Spleen (tissue), 11 donors: Measurements from ENCODE around the gene AVP. TPM values are rescaled to one million over a fixed set of nuclear protein-coding genes. Genes with fewer than 3 reads are reported as not detected.

Experiments
- DNase-seq: peaks from one replicate; pipeline ENCODE4 v3.0.0-alpha.2; 2020
- H3K27ac ChIP-seq, 8 donors: fragments of 200-600 bp; sonication (generic) in 7 of 8; 1 replicate in 4 of 8; 2 replicates in 4 of 8; pipeline versions ENCODE4 v1.5.0 to v1.8.0; 2016 to 2021; ENCODE audit warnings: inconsistent platforms in 4 of 8, mild to moderate bottlenecking in 4 of 8, moderate library complexity in 1 of 8
- H3K27me3 ChIP-seq, 7 donors: fragments of 200-600 bp; sonication (generic) in 6 of 7; replicated peaks in 1 of 7; 1 replicate in 4 of 7; 2 replicates in 3 of 7; pipeline versions ENCODE4 v1.5.0 to v1.8.0; 2016 to 2021; ENCODE audit warnings: inconsistent platforms in 3 of 7, mild to moderate bottlenecking in 1 of 7
- H3K36me3 ChIP-seq, 6 donors: fragments of 200-600 bp; sonication (generic) in 5 of 6; 1 replicate in 4 of 6; 2 replicates in 2 of 6; pipeline versions ENCODE4 v1.5.0 to v1.8.0; 2016 to 2021; ENCODE audit warnings: inconsistent platforms in 2 of 6
- H3K4me1 ChIP-seq, 6 donors: fragments of 200-600 bp; sonication (generic) in 5 of 6; 1 replicate in 3 of 6; 2 replicates in 3 of 6; pipeline versions ENCODE4 v1.5.0 to v1.8.0; 2016 to 2021; ENCODE audit warnings: inconsistent platforms in 3 of 6
- H3K4me3 ChIP-seq, 8 donors: fragments of 200-600 bp; sonication (generic) in 7 of 8; 1 replicate in 4 of 8; 2 replicates in 4 of 8; pipeline versions ENCODE4 v1.5.0 to v1.8.0; 2016 to 2021; ENCODE audit warnings: inconsistent platforms in 4 of 8, mild to moderate bottlenecking in 4 of 8, moderate library complexity in 2 of 8
- H3K9me3 ChIP-seq, 8 donors: fragments of 200-600 bp; sonication (generic) in 7 of 8; 1 replicate in 4 of 8; 2 replicates in 4 of 8; pipeline versions ENCODE4 v1.5.0 to v1.8.0; 2016 to 2021; ENCODE audit warnings: inconsistent platforms in 4 of 8
- POLR2A ChIP-seq, 3 donors: fragments of 450-650 bp; IDR thresholded peaks; one replicate each; pipeline ENCODE4 v1.5.1; 2017; ENCODE audit warnings: antibody characterized with exemption in 3 of 3, mild to moderate bottlenecking in 1 of 3
- POLR2AphosphoS5 ChIP-seq, 3 donors: sonication (generic); formaldehyde crosslinking; IDR thresholded peaks; one replicate each; pipeline ENCODE4 v1.5.1; 2017; ENCODE audit warnings: antibody characterized with exemption in 3 of 3
- WGBS, 5 donors: extraction: QIAGEN DNeasy Blood & Tissue Kit in 3 of 5; methylation state at CpG; one replicate each; pipeline versions ENCODE4 v1.1.5 to v1.1.7; 2013 to 2018; 5-methylcytosine and 5-hydroxymethylcytosine counted together
- intact Hi-C: fragments of 100-400 bp; cut with DNase I; formaldehyde crosslinking; loops from one replicate; pipeline ENCODE4 v1.15.0; 2023; ENCODE audit warnings: low total_unique reads
- polyA plus RNA-seq, 3 donors: library from polyadenylated mRNA; stranded (reverse); fragments of 200-250 nt; gene quantifications; one replicate each; pipeline ENCODE4 v1.2.1, GENCODE V29; 2013
- total RNA-seq, 7 donors: library from RNA; depleted of rRNA in 3 of 7; stranded (reverse); fragments of >200 nt in 3 of 7; fragmentation: NEBNext Ultra II Directional in 4 of 7; extraction: Animal tissue kit (Norgen Biotek cat#: 25700) in 4 of 7; gene quantifications; one replicate each; pipeline versions ENCODE4 v1.1.0 to v1.2.1, GENCODE V29; 2016 to 2021
- TF ChIP-seq, protein P1 (sequence below), 11 experiments: fragments of 200-600 bp in 7 of 11; fragments of 450-650 bp in 4 of 11; sonication (generic) in 4 of 11; IDR thresholded peaks in 8 of 11; conservative IDR thresholded peaks in 3 of 11; 1 replicate in 7 of 11; 2 replicates in 4 of 11; pipeline versions ENCODE4 v1.4.0 to v1.8.0; 2016 to 2021; ENCODE audit warnings: antibody characterized with exemption in 11 of 11, inconsistent platforms in 4 of 11, mild to moderate bottlenecking in 1 of 11
- donor health status: healthy with polysubstance abuse.
- donor health status: DM: no; HTN: no; CAD: no; lungs with moderate emphysema.
- donor health status: DM: no; HTN: no; CAD: no.
- donor health status: Bipolar disorder and iron deficiency.
- donor health status: healthy.
- donor health status: DM: no; HTN: no; CAD: no.
- donor health status: DM: yes; HTN: yes; CAD: no.

The AVP gene
- total and polyA plus RNA-seq, 10 donors: 2.2 TPM; not detected in 9

DNA sequence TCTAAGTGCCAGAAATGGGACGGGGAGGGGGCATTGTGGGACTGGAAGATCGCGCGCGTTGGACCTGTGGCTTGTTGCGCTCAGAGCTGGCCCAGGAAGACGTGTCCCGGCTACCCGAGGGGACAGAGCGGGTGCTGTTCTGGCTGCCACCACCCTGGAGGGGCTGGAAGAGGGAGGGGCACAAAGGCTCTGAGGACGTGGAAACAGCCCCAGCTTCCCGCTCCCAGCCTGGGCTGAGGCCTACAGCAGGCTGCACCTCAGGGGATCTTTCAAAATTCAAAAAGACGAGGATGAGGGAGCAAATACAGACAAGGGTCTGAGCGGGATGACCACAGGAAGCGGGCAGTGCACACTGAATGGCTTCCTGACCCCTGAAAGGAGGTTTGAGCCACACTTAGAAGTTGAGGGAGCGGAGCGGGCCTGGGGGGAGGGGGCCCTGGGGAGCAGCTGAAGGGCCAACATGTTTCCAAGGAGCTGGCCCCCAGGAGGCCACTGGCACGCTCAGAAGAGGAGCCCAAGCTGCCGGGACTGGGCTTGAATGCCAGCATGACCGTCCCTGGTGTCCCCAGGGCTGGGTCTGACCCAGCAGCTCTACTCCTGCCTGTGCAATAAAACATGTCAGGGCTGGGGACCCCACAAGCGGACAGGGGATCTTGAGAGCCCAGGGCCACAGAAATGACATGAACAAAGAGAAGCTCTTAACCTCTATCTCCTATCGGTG, 11.8 kb downstream of the AVP start:
- H3K36me3 ChIP-seq: no peaks in the 10 kb centered on the region
- intact Hi-C loops: no loop called here
- DNase-seq: peak; percentile 42
- peak overlapping the region in 5 of 8 donors; percentile 53 to 81 (median 60) for H3K4me3 ChIP-seq
- 77 to 81% (median 80%) methylated on average over 16 to 22 of the region's 22 CpGs for WGBS, 5 donors
- no peak for TF ChIP-seq POLR2AphosphoS5 (IDR thresholded peaks at IDR 0.05)
- TF ChIP-seq, protein P1, sequence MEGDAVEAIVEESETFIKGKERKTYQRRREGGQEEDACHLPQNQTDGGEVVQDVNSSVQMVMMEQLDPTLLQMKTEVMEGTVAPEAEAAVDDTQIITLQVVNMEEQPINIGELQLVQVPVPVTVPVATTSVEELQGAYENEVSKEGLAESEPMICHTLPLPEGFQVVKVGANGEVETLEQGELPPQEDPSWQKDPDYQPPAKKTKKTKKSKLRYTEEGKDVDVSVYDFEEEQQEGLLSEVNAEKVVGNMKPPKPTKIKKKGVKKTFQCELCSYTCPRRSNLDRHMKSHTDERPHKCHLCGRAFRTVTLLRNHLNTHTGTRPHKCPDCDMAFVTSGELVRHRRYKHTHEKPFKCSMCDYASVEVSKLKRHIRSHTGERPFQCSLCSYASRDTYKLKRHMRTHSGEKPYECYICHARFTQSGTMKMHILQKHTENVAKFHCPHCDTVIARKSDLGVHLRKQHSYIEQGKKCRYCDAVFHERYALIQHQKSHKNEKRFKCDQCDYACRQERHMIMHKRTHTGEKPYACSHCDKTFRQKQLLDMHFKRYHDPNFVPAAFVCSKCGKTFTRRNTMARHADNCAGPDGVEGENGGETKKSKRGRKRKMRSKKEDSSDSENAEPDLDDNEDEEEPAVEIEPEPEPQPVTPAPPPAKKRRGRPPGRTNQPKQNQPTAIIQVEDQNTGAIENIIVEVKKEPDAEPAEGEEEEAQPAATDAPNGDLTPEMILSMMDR (IDR thresholded peaks at IDR 0.05 in 8 of 11, conservative IDR thresholded peaks at IDR 0.05 in 3 of 11): no peak
- no peak for TF ChIP-seq POLR2A (IDR thresholded peaks at IDR 0.05)
- H3K9me3 ChIP-seq: no peaks in the 10 kb centered on the region
- H3K27ac ChIP-seq: peak overlapping the region in 2 of 8 donors; percentile 53 to 71
- H3K4me1 ChIP-seq: peaks cover 0 to 30% (median 16%) of the 10 kb centered on the region in 6 donors
- H3K27me3 ChIP-seq: peaks cover 0 to 50% (median 19%) of the 10 kb centered on the region in 7 donors

DNA sequence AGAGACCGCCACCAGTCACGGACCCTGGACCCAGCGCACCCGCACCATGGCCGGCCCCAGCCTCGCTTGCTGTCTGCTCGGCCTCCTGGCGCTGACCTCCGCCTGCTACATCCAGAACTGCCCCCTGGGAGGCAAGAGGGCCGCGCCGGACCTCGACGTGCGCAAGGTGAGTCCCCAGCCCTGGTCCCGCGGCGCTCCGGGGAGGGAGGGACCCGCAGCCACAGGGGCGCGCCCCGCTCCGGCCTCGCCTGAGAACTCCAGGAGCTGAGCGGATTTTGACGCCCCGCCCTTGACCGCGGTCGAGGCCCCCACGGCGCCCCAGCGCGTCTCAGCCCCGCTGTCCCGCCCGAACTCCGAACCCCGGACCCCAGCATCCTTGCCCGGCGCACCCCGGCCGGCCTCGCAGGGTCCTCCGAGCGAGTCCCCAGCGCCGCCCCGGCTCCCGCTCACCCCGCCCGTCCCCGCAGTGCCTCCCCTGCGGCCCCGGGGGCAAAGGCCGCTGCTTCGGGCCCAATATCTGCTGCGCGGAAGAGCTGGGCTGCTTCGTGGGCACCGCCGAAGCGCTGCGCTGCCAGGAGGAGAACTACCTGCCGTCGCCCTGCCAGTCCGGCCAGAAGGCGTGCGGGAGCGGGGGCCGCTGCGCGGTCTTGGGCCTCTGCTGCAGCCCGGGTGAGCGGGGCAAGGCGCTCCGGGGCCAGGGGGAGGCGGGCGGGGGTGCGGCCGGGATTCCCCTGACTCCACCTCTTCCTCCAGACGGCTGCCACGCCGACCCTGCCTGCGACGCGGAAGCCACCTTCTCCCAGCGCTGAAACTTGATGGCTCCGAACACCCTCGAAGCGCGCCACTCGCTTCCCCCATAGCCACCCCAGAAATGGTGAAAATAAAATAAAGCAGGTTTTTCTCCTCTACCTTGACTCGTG, 12.7 kb downstream of the AVP start, which contains the start of gene OXT:
OXT (plus strand) TSS at position 11 of the 920 bp plus-strand sequence; CDS start at position 47, 36 bp downstream.
- Histone ChIP-seq H3K36me3 (no peaks in the 10 kb centered on the region), H3K4me3 (peak within 1 kb of the TSS; percentile 44 to 81 (median 54)), H3K9me3 (no peaks in the 10 kb centered on the region), H3K27ac (peak within 1 kb of the TSS in 3 of 8 donors; percentile 53 to 71 (median 54)), H3K27me3 (peaks cover 0 to 44% (median 19%) of the 10 kb centered on the region in 7 donors), H3K4me1 (peaks cover 0 to 24% (median 16%) of the 10 kb centered on the region in 6 donors)
- peak; percentile 91 for DNase-seq
- TF ChIP-seq POLR2AphosphoS5 (IDR thresholded peaks at IDR 0.05) (peak in 2 of 3 donors; percentile 47 to 54), POLR2A (IDR thresholded peaks at IDR 0.05) (no peak)
- TF ChIP-seq, protein P1 (IDR thresholded peaks at IDR 0.05 in 8 of 11, conservative IDR thresholded peaks at IDR 0.05 in 3 of 11): no peak
- 7 to 21% (median 8%) methylated on average over 30 to 95 of the region's 95 CpGs for WGBS, 5 donors
- intact Hi-C loops: no loop called here

DNA sequence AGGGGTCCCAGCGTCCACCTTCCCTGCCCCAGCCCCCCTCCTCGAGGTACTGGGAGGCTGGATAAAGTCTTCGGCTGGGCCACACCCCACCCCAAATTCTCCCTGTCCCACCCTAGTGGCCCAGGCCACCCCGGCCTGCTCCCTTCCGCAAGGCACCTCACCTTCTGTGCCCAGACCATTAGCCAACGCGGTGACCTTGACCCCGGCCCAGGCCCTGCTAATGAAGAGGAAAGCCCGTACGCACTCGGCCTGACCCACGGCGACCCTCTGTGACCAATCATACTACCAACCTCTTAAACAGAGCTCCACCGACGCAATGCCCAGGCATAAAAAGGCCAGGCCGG, 13.3 kb downstream of the AVP start:
- H3K9me3 ChIP-seq: no peaks in the 10 kb centered on the region
- intact Hi-C loops: no loop called here
- H3K36me3 ChIP-seq: no peaks in the 10 kb centered on the region
- TF ChIP-seq POLR2A (IDR thresholded peaks at IDR 0.05) (no peak), POLR2AphosphoS5 (IDR thresholded peaks at IDR 0.05) (no peak)
- TF ChIP-seq, protein P1 (IDR thresholded peaks at IDR 0.05 in 8 of 11, conservative IDR thresholded peaks at IDR 0.05 in 3 of 11): no peak
- peak; percentile 63 for DNase-seq
- peaks cover 0 to 22% (median 16%) of the 10 kb centered on the region in 6 donors for H3K4me1 ChIP-seq
- H3K4me3 ChIP-seq: peak overlapping the region in 7 of 8 donors; percentile 52 to 81 (median 56)
- WGBS, 5 donors: 58 to 73% (median 66%) methylated on average over 12 to 16 of the region's 16 CpGs
- peak overlapping the region in 1 of 8 donors; percentile 54 for H3K27ac ChIP-seq
- H3K27me3 ChIP-seq: peaks cover 0 to 38% (median 19%) of the 10 kb centered on the region in 7 donors
